ENCODE measurements around the gene ACTA1.

DNA sequence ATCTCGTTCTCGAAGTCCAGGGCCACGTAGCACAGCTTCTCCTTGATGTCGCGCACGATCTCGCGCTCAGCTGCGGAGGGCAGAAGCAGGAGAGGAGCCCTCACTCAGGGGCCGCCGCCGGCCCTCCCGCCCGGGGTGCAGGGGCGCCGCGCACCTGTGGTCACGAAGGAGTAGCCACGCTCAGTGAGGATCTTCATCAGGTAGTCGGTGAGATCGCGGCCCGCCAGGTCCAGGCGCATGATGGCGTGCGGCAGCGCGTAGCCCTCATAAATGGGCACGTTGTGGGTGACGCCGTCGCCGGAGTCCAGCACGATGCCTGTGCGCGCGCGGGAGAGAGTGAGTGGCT, 1.8 kb downstream of the ACTA1 start:
- TF ChIP-seq BACH2 (CRISPR knock-in tag; IDR thresholded peaks at IDR 0.05; ENCODE audit: borderline replicate concordance) (no peak), ZFP3 (CRISPR knock-in tag; IDR thresholded peaks at IDR 0.05) (no peak), ISL1 (CRISPR knock-in tag; IDR thresholded peaks at IDR 0.05) (no peak), ZNF70 (CRISPR knock-in tag; IDR thresholded peaks at IDR 0.05) (no peak)
